ENCODE results near the gene TTC39A.

DNA sequence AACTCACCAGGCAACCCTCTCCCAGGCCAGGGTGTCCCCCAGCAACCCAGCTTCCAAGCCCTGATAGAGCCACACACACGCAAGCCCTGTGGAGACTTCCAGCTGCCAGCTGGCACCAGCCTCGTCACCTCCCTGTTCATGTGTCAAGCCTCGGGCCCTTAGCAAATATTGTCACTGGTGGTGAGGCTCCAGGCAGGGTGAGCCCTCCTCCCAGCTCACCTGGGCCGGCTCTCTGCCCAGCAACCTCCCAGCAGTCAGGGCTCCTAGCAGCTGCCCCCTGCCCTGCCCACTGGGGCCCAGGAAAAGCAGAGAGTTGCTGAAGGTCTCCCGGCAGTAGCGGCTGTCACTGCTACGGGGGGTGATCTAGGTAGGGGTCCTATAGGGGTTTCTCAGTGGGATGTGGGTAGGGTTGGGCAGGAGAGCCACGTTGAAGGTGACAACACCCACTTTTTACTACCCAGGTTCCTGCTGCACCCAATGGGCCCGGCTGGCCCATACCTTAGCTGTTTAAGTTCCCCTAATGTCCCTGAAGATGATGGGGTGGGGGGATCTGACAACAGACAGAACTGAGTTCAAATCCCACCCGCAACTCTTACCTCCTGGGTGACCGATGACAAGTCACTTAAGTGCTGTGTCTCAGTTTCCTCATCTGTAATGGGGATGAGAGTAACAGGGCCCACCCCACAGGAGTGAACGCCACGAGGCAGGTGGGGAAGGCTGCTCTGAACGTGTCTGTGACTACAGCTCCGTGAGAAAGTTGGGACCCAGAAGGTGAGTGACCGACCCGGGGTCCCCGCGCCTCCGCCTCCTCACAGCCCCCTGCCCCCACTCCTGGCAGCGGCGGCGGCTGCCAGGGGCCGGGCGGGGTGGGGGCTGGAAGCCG is 678 bp downstream of the TTC39A start:
- TF ChIP-seq, protein P1, sequence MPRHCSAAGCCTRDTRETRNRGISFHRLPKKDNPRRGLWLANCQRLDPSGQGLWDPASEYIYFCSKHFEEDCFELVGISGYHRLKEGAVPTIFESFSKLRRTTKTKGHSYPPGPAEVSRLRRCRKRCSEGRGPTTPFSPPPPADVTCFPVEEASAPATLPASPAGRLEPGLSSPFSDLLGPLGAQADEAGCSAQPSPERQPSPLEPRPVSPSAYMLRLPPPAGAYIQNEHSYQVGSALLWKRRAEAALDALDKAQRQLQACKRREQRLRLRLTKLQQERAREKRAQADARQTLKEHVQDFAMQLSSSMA (CRISPR knock-in tag; IDR thresholded peaks at IDR 0.05) = no peak
- TF ChIP-seq, protein P2, sequence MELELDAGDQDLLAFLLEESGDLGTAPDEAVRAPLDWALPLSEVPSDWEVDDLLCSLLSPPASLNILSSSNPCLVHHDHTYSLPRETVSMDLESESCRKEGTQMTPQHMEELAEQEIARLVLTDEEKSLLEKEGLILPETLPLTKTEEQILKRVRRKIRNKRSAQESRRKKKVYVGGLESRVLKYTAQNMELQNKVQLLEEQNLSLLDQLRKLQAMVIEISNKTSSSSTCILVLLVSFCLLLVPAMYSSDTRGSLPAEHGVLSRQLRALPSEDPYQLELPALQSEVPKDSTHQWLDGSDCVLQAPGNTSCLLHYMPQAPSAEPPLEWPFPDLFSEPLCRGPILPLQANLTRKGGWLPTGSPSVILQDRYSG (CRISPR knock-in tag; IDR thresholded peaks at IDR 0.05) = no peak
- no peak for TF ChIP-seq RAD21 (CRISPR knock-in tag; IDR thresholded peaks at IDR 0.05)
- no peak for TF ChIP-seq ZNF12 (CRISPR knock-in tag; IDR thresholded peaks at IDR 0.05)
- no peak for TF ChIP-seq FOXC1 (CRISPR knock-in tag; IDR thresholded peaks at IDR 0.05; ENCODE audit: borderline replicate concordance)
- TF ChIP-seq KDM4B (CRISPR knock-in tag; IDR thresholded peaks at IDR 0.05) = no peak
- TF ChIP-seq MEIS2 (CRISPR knock-in tag; IDR thresholded peaks at IDR 0.05) = no peak
- no peak for TF ChIP-seq SETDB1 (CRISPR knock-in tag; IDR thresholded peaks at IDR 0.05; ENCODE audit: borderline replicate concordance)
- no peak for TF ChIP-seq TCF7 (IDR thresholded peaks at IDR 0.05; ENCODE audit: low read depth)
